ENCODE measurements around the gene CENPL. TPM values are rescaled to one million over a fixed set of nuclear protein-coding genes. Genes with fewer than 3 reads are reported as not detected.

The CENPL gene
- total RNA-seq, 1 donor from 2014 or later = 7.2 TPM

- no peak for ATAC-seq
Observed at GRCh38 chr1:173753830-173754229, 70.9 kb downstream of the CENPL start.

Other genes starting within 250 kb of the CENPL start
- gene SLC9C2, start 221.8 kb downstream of the CENPL start, total RNA-seq = 0.12 TPM
- gene TEX50, start 189.5 kb downstream of the CENPL start, total RNA-seq = not detected
- gene ANKRD45, start 155.0 kb downstream of the CENPL start, total RNA-seq = not detected
- gene KLHL20, start 109.9 kb downstream of the CENPL start, total RNA-seq = 11.8 TPM
- 13.5 TPM for gene DARS2, start 210 bp downstream of the CENPL start, total RNA-seq
- 347 TPM for gene GAS5, start 43.1 kb upstream of the CENPL start, total RNA-seq
- 5.0 TPM for gene ZBTB37, start 43.5 kb upstream of the CENPL start, total RNA-seq
- gene SERPINC1, start 92.4 kb upstream of the CENPL start, total RNA-seq = 0.32 TPM
- gene RC3H1, start 197.5 kb upstream of the CENPL start, total RNA-seq = 25.1 TPM